CD4-positive, CD25-positive, alpha-beta regulatory T cell (primary cell): ENCODE results near the gene ABI3BP. TPM values are rescaled to one million over a fixed set of nuclear protein-coding genes. Genes with fewer than 3 reads are reported as not detected.

Experiments used
- ATAC-seq, 2 donors: fragments of 150-1000 bp; cut with Tn5 transposase; one replicate each; pipeline ENCODE4 v1.10.0; 2021; ENCODE audit warnings: low read depth in 2 of 2, moderate number of reproducible peaks in 2 of 2, moderate library complexity in 1 of 2
- DNase-seq, 3 donors: peaks; one replicate each; pipeline versions ENCODE4 v3.0.0 to v3.0.0-alpha.2; 2012 to 2022; ENCODE audit warnings: mixed read lengths in 1 of 3
- H3K27ac ChIP-seq: one replicate; pipeline ENCODE4 v1.7.0; 2013; ENCODE audit warnings: mild to moderate bottlenecking, low read length; ENCODE audit not compliant: insufficient read depth, poor library complexity, severe bottlenecking
- H3K27me3 ChIP-seq: one replicate; pipeline ENCODE4 v1.7.0; 2013; ENCODE audit warnings: low read length; ENCODE audit not compliant: control insufficient read depth, insufficient read depth
- H3K36me3 ChIP-seq: one replicate; pipeline ENCODE4 v1.7.0; 2013; ENCODE audit warnings: mild to moderate bottlenecking, low read length, moderate library complexity; ENCODE audit not compliant: control insufficient read depth, insufficient read depth
- H3K4me1 ChIP-seq: 2 replicates; pipeline ENCODE4 v1.7.0; 2013; ENCODE audit warnings: mild to moderate bottlenecking, low read length; ENCODE audit not compliant: insufficient read depth, control insufficient read depth, poor library complexity, severe bottlenecking
- H3K4me3 ChIP-seq: one replicate; pipeline ENCODE4 v1.7.0; 2013; ENCODE audit warnings: low read depth, mild to moderate bottlenecking, low read length, moderate library complexity
- H3K9me3 ChIP-seq, 2 experiments: 1 replicate in 1 of 2; 2 replicates in 1 of 2; pipeline ENCODE4 v1.7.0; 2013; ENCODE audit warnings: low read length in 2 of 2, mild to moderate bottlenecking in 1 of 2, moderate library complexity in 1 of 2; ENCODE audit not compliant: control insufficient read depth in 2 of 2
- H3K27ac Mint-ChIP-seq, 3 donors: one replicate each; pipeline ENCODE4 v1.8.0; 2020 to 2022; ENCODE audit warnings: mild to moderate bottlenecking in 3 of 3, mixed read lengths in 3 of 3, moderate library complexity in 2 of 3
- H3K27me3 Mint-ChIP-seq: one replicate; pipeline ENCODE4 v1.8.0; 2022; ENCODE audit warnings: mild to moderate bottlenecking, mixed read lengths
- H3K36me3 Mint-ChIP-seq: one replicate; pipeline ENCODE4 v1.8.0; 2020; ENCODE audit warnings: mixed read lengths
- H3K4me1 Mint-ChIP-seq, 4 donors: one replicate each; pipeline ENCODE4 v1.8.0; 2020 to 2022; ENCODE audit warnings: mixed read lengths in 4 of 4, mild to moderate bottlenecking in 1 of 4
- H3K4me3 Mint-ChIP-seq, 4 donors: one replicate each; pipeline ENCODE4 v1.8.0; 2020 to 2022; ENCODE audit warnings: mild to moderate bottlenecking in 4 of 4, mixed read lengths in 4 of 4, moderate library complexity in 3 of 4
- H3K9me3 Mint-ChIP-seq, 7 donors: one replicate each; pipeline ENCODE4 v1.8.0; 2020 to 2022; ENCODE audit warnings: mixed read lengths in 7 of 7, mild to moderate bottlenecking in 3 of 7, moderate library complexity in 2 of 7
- polyA plus RNA-seq, 4 donors: library from polyadenylated mRNA; unstranded; fragments of 300-500 nt; fragmentation: Illumina TruSeq; gene quantifications; one replicate each; pipeline ENCODE4 v1.2.3, GENCODE V29; 2021
- total RNA-seq: library from RNA; stranded (reverse); gene quantifications from one replicate; pipeline ENCODE4 v1.2.3, GENCODE V29; 2022

Gene ABI3BP
- total and polyA plus RNA-seq, 5 donors from 2014 or later = 0.05 to 0.07 TPM; not detected in 3

DNA sequence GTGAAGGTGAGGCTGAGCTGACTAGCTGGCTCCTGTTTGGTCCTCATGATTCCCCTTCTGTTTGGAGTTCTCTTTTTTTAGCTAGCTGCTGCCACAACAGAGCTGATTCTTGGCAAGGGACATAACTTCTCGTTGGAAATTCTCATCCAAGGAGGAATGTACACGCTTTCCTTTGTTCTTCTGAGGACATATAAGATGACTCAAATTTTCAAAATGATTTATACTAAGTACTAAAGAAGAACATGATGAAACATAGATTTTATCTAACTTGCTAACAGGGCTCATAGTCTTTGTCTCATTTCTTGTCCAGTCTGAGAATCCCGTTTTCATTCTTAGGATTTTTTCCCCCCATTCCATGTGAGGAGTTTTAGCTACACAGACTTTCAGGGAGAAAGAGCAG is 286.9 kb downstream of the ABI3BP start:
- Mint-ChIP-seq H3K36me3 (no peaks in the 10 kb centered on the region), H3K9me3 (peaks cover 0 to 5% (median 0%) of the 10 kb centered on the region in 7 donors), H3K4me3 (no peak overlapping the region), H3K4me1 (peaks cover 12 to 27% (median 18%) of the 10 kb centered on the region in 4 donors), H3K27me3 (peaks cover 38% of the 10 kb centered on the region), H3K27ac (peak overlapping the region in 1 of 3 donors; percentile 11)
- Histone ChIP-seq H3K4me1 (peaks cover 20% of the 10 kb centered on the region), H3K4me3 (no peak overlapping the region), H3K27me3 (peaks cover 7% of the 10 kb centered on the region), H3K36me3 (no peaks in the 10 kb centered on the region), H3K9me3 (no peaks in the 10 kb centered on the region), H3K27ac (no peak overlapping the region)
- ATAC-seq = no peak
- DNase-seq = no peak

DNA sequence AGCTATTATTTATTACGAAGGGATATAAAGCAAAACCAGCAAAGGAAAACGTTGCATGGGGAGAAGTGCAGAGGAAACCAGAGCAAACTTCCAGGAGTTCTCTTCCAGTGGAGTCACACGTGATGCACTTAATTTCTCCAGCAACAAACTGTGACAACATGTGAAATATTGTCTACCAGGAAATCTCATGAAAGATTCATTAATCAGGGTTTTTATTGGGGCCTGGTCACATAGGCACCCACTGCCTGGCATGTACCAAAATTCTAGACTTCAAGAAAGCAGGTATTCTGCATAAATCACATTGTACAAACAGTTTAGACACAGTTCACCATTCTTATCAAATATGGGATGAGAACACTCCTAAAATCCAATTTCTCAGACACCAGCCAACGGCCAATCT is 289.4 kb downstream of the ABI3BP start:
- no peak for ATAC-seq

DNA sequence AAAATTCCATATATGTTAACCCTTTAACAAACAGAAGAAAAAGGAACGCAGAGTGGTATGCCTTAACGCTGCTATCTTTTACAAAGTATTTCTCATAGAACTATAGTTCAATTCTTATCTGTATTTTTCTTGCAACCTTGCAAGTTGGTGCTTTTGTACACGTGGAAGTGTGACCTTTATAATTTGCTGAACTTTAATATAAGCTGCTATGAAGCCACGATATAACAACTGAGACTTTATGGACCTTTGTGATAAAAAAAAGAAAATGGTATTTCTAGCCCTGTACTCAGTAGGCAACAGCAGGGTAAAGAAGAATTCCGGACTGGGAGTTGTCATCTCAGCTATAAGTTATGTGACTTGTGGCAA is 290.3 kb downstream of the ABI3BP start:
- DNase-seq (no peak), ATAC-seq (no peak)
- Mint-ChIP-seq H3K27me3 (peaks cover 62% of the 10 kb centered on the region), H3K27ac (no peak overlapping the region), H3K9me3 (peaks cover 0 to 2% (median 0%) of the 10 kb centered on the region in 7 donors), H3K4me3 (no peak overlapping the region), H3K4me1 (no peaks in the 10 kb centered on the region), H3K36me3 (no peaks in the 10 kb centered on the region)
- Histone ChIP-seq H3K27me3 (peaks cover 10% of the 10 kb centered on the region), H3K27ac (no peak overlapping the region), H3K4me3 (no peak overlapping the region), H3K4me1 (no peaks in the 10 kb centered on the region), H3K9me3 (no peaks in the 10 kb centered on the region), H3K36me3 (no peaks in the 10 kb centered on the region)

More for the DNA sequence above, 289.4 kb downstream of the ABI3BP start:
- peaks cover 7% of the 10 kb centered on the region for H3K27me3 ChIP-seq
- peaks cover 55% of the 10 kb centered on the region for H3K27me3 Mint-ChIP-seq
- peaks cover 0 to 3% (median 0%) of the 10 kb centered on the region in 7 donors for H3K9me3 Mint-ChIP-seq
- peaks cover 5% of the 10 kb centered on the region for H3K4me1 ChIP-seq
- no peak overlapping the region for H3K27ac Mint-ChIP-seq
- H3K4me3 Mint-ChIP-seq = no peak overlapping the region
- H3K9me3 ChIP-seq = no peaks in the 10 kb centered on the region
- H3K4me1 Mint-ChIP-seq = peaks cover 3 to 8% (median 6%) of the 10 kb centered on the region in 4 donors
- H3K27ac ChIP-seq = no peak overlapping the region
- H3K36me3 ChIP-seq = no peaks in the 10 kb centered on the region
- no peaks in the 10 kb centered on the region for H3K36me3 Mint-ChIP-seq
- no peak for DNase-seq
- H3K4me3 ChIP-seq = no peak overlapping the region

DNA sequence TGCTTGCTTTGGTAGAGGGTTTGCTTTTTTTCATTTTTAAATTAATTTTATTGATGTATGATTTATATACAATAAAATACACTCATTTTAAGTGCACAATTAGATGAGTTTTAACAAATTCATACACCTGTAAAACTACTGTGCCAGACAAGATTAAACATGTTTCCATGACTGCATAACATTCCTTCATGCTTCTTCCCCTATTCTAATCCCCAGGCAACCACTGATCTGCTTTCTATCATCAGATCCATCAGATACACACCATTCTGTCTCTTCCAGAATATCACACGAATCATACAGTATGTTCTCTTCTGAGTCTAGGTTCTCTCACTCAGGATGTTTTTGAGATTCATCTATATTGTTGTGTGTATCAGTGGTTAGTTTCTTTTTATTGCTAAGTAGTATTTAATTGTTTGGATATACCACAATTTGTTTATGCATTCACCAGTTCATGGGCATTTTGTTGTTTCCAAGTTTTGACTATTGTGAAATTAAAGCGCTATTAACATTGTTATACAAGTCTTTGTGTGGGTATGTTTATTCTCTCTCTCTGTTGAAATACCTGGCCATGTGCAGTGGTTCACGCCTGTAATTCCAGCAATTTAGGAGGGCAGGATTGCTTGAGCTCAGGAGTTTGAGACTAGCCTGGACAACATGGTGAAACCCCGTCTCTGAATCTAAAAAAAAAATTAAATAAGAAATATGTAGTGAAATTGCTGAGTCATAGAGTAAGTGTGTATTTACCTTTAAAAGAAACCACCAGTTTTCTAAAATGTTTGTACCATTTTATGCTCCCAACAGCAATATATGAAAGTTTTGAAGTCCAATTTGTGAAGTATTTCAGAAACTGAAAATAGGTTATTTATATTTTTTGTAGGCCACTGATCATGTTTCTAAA is 290.9 kb downstream of the ABI3BP start:
- Histone ChIP-seq H3K27ac (no peak overlapping the region), H3K9me3 (no peaks in the 10 kb centered on the region), H3K4me3 (no peak overlapping the region), H3K36me3 (no peaks in the 10 kb centered on the region), H3K27me3 (peaks cover 10% of the 10 kb centered on the region), H3K4me1 (no peaks in the 10 kb centered on the region)
- H3K9me3 Mint-ChIP-seq = peaks cover 0 to 2% (median 0%) of the 10 kb centered on the region in 7 donors
- no peak for DNase-seq
- H3K27me3 Mint-ChIP-seq = peaks cover 67% of the 10 kb centered on the region
- no peak for ATAC-seq
- no peak overlapping the region for H3K4me3 Mint-ChIP-seq
- H3K27ac Mint-ChIP-seq = no peak overlapping the region
- no peaks in the 10 kb centered on the region for H3K36me3 Mint-ChIP-seq
- no peaks in the 10 kb centered on the region for H3K4me1 Mint-ChIP-seq

DNA sequence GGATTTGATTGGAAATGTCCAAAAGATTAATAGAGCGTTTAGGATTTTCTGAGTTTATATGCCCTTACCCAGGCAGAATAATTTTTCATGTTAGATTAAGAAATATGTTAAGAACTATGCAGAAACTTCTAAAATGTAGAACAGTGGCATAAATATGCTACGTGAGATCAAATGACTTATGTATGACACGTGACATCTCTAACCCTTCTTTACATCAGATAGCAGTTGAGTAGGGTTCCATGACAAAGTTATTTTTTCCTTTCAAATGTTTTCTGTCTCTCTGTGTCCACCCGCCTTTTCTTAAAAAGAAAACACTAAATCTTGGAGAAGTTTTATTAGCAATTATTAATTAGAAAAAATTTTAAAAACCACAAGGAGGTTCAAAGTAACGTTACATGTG is 292.5 kb downstream of the ABI3BP start:
- Mint-ChIP-seq H3K27me3 (peaks cover 66% of the 10 kb centered on the region), H3K4me1 (no peaks in the 10 kb centered on the region), H3K9me3 (peaks cover 0 to 2% (median 0%) of the 10 kb centered on the region in 7 donors), H3K4me3 (no peak overlapping the region), H3K27ac (no peak overlapping the region), H3K36me3 (no peaks in the 10 kb centered on the region)
- Histone ChIP-seq H3K4me1 (no peaks in the 10 kb centered on the region), H3K4me3 (no peak overlapping the region), H3K9me3 (no peaks in the 10 kb centered on the region), H3K27ac (no peak overlapping the region), H3K36me3 (no peaks in the 10 kb centered on the region), H3K27me3 (peaks cover 10% of the 10 kb centered on the region)
- no peak for DNase-seq
- no peak for ATAC-seq
